HL-60 (cell line): ENCODE measurements around the gene MPV17L.
"Not testable (repeated sequence)": the region's sequence is repeated elsewhere in the genome, so short reads cannot be mapped to it uniquely, and the experiment has no call there.

ENCODE experiments used
- DNase-seq, 2 experiments: peaks; one replicate each; pipeline ENCODE4 v3.0.0-alpha.2; 2010 to 2020; ENCODE audit warnings: low read depth in 1 of 2, low spot score in 1 of 2
- H3K27ac ChIP-seq: fragments of 250-450 bp; sonication (Bioruptor Pico); replicated peaks from 2 replicates; pipeline ENCODE4 v1.5.1; 2020; ENCODE audit warnings: mild to moderate bottlenecking, moderate library complexity
- H3K27me3 ChIP-seq: fragments of 250-450 bp; sonication (Bioruptor Pico); 2 replicates; pipeline ENCODE4 v1.5.1; 2021; ENCODE audit warnings: mild to moderate bottlenecking, moderate library complexity; ENCODE audit not compliant: insufficient read depth, poor library complexity, severe bottlenecking
- H3K4me3 ChIP-seq: replicated peaks from 2 replicates; pipeline ENCODE4 v1.5.1; 2011; ENCODE audit warnings: mild to moderate bottlenecking, control low read depth, low read length; ENCODE audit not compliant: insufficient read depth
- CTCF ChIP-seq: IDR thresholded peaks from one replicate; pipeline ENCODE4 v1.5.1; 2011; ENCODE audit warnings: low read length, control low read depth, inconsistent platforms; ENCODE audit not compliant: insufficient read depth
- GABPA ChIP-seq: IDR thresholded peaks from 2 replicates; pipeline ENCODE4 v1.6.1; 2012; ENCODE audit warnings: low read depth
- POLR2AphosphoS5 ChIP-seq: IDR thresholded peaks from 2 replicates; pipeline ENCODE4 v1.6.1; 2012; ENCODE audit warnings: low read depth
- REST ChIP-seq: IDR thresholded peaks from 2 replicates; pipeline ENCODE4 v1.6.1; 2012; ENCODE audit warnings: low read depth; ENCODE audit not compliant: insufficient replicate concordance
- SPI1 ChIP-seq: IDR thresholded peaks from 2 replicates; pipeline ENCODE4 v1.6.1; 2012; ENCODE audit warnings: low read depth, mild to moderate bottlenecking, borderline replicate concordance

MPV17L gene

GRCh38 chr16:15452246-15452855 is 56.8 kb downstream of the MPV17L start:
- TF ChIP-seq SPI1 (no peak), POLR2AphosphoS5 (no peak), REST (no peak), CTCF (no peak), GABPA (no peak)
- Histone ChIP-seq H3K4me3 (no peak overlapping the region), H3K27me3 (no peaks in the 10 kb centered on the region), H3K27ac (no peak overlapping the region)
- no peak for DNase-seq

- not testable (repeated sequence) for H3K4me3 ChIP-seq, H3K27ac ChIP-seq, DNase-seq, H3K27me3 ChIP-seq
These were observed 57.7 kb downstream of the MPV17L start for GRCh38 chr16:15453296-15453695.

GRCh38 chr16:15454933-15455332 is 59.4 kb downstream of the MPV17L start:
- not testable (repeated sequence) for H3K4me3 ChIP-seq, H3K27me3 ChIP-seq, DNase-seq, H3K27ac ChIP-seq

- H3K4me3 ChIP-seq, result no peak overlapping the region
- H3K27ac ChIP-seq, result no peak overlapping the region
- DNase-seq, result no peak
- TF ChIP-seq POLR2AphosphoS5, result no peak
- no peak for TF ChIP-seq GABPA
- no peak for TF ChIP-seq CTCF
- TF ChIP-seq SPI1, result no peak
- no peak for TF ChIP-seq REST
- peaks cover 3% of the 10 kb centered on the region for H3K27me3 ChIP-seq
These were observed 61.8 kb downstream of the MPV17L start for GRCh38 chr16:15457400-15457799.

GRCh38 chr16:15457958-15458357 is 62.4 kb downstream of the MPV17L start:
- no peak overlapping the region for H3K27ac ChIP-seq
- no peak for DNase-seq
- no peak for TF ChIP-seq REST
- no peak for TF ChIP-seq CTCF
- TF ChIP-seq POLR2AphosphoS5, result no peak
- no peak for TF ChIP-seq GABPA
- TF ChIP-seq SPI1, result no peak
- no peak overlapping the region for H3K4me3 ChIP-seq
- H3K27me3 ChIP-seq, result peaks cover 3% of the 10 kb centered on the region
